HG02981 (cell line): ENCODE data around the gene DDX41.

Source experiments
- ATAC-seq: cut with Tn5 transposase; IDR thresholded peaks from one replicate; pipeline ENCODE4 v1.9.1; 2021; ENCODE audit warnings: mild to moderate bottlenecking, moderate library complexity; ENCODE audit not compliant: unreplicated experiment

Gene DDX41

GRCh38 chr5:177514541-177514940 lies 2.2 kb downstream of the DDX41 start:
- no peak for ATAC-seq

DNA sequence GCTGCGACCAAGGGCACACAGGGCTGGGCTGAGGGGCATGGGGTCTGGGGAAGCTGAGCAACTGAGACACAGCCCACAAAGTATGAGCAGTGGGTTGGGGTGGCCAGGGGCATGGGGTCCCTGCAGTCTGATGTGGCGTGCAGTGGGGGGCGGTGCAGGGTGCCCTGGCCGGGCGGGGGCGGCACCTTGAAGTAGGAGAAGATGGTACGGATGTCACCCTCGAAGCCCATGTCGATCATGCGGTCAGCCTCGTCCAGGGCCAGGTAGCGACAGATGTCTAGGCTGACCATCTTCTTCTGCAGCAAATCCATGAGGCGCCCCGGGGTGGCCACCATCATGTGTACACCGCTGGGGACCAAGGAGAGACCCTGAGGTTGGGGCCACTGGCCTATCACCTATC lies 3.3 kb downstream of the DDX41 start:
- no peak for ATAC-seq

- ATAC-seq: no peak
Measured at GRCh38 chr5:177512736-177513380, 3.9 kb downstream of the DDX41 start.

GRCh38 chr5:177511796-177512675 lies 4.7 kb downstream of the DDX41 start:
- ATAC-seq: no peak

- ATAC-seq: no peak
Measured at GRCh38 chr5:177511181-177511580, 5.6 kb downstream of the DDX41 start.

DNA sequence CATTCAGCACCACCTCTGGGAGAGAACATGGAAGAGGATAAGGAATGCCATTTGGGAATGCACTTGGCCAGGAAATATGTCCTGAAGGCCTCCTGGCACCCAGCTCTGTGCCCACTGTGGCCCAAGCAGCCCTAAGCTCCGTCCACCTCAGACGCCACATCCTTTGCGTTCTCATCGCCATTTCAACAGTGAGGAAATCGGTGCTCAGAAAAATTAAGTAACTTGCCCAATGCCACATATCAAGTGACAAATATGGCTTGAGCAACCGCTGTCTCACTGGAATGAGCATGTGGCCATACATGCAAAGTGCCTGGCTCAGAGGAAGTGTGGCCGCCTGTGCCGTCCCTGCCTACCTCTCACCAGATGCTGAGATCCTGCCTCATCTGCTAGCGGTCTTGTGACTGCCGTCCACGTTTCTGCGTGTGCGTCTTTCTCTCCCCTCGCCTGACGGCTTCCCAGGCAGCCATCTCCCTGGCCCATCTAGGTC lies 6.2 kb downstream of the DDX41 start:
- ATAC-seq: peak; percentile 31

- peak; percentile 33 for ATAC-seq
Measured at GRCh38 chr5:177509991-177510566, 6.7 kb downstream of the DDX41 start.

DNA sequence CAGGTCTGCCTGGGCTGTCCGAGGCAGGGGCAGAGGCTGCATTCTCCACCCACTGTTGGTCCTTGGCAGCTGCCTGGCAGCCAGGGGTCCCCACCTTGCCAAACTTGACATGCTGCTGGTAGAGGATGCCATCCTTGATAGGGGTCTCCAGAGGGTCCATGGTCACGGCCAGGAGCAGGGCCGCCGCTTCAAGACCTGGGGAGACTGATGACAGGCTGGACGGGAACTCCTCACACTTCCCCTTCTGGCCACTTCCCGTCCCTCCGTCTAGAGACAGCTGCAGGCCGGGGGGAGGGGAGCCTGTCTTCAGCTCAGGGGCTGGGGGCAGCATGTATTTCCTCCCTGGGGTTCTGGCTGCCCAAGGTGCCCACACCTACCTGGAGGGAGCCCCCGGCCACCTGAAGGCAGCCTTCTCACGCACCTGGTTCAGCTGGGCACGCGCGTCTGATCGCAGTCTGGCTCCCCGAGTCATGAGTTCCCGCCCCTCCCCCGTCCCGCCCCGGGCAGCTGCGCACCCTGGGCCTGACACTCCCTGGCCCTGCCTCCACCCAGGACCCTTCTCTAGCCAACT lies 7.3 kb downstream of the DDX41 start, which contains the start of gene DOK3:
TSS of gene DOK3 (minus strand) at position 446 of the 571 bp plus-strand sequence. CDS start at position 160, 286 bp downstream.
- ATAC-seq: peak; percentile 24

DNA sequence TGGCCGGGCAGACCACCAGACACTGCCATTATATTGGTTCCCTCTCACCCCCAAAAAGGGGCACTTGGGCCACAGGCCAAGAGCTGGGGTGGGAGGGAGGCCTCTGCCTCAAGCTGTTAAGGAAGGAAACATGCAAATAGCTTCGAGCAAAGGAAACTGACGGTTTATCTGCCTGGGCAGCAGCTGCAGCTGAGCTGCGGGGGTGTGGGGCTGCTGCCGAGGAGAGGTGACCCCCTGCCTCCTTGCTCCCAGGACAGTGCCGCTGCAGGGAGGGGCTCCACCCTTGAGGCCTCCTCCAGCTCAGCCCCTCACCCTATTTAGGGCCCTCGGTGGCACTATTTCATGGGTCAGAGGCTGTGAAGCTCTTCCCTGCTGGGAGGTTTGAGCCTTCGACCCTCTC lies 7.9 kb downstream of the DDX41 start:
- peak; percentile 31 for ATAC-seq

GRCh38 chr5:177508221-177508611 lies 8.5 kb downstream of the DDX41 start:
- no peak for ATAC-seq

- no peak for ATAC-seq
Measured at GRCh38 chr5:177507596-177508220, 9.1 kb downstream of the DDX41 start.

GRCh38 chr5:177507165-177507564 lies 9.6 kb downstream of the DDX41 start:
- no peak for ATAC-seq

GRCh38 chr5:177505075-177505474 lies 11.7 kb downstream of the DDX41 start:
- no peak for ATAC-seq

- ATAC-seq: no peak
Measured at GRCh38 chr5:177504086-177505056, 12.4 kb downstream of the DDX41 start.

- no peak for ATAC-seq
Measured at GRCh38 chr5:177503351-177504085, 13.2 kb downstream of the DDX41 start.

GRCh38 chr5:177502886-177503285 lies 13.9 kb downstream of the DDX41 start:
- ATAC-seq: no peak

DNA sequence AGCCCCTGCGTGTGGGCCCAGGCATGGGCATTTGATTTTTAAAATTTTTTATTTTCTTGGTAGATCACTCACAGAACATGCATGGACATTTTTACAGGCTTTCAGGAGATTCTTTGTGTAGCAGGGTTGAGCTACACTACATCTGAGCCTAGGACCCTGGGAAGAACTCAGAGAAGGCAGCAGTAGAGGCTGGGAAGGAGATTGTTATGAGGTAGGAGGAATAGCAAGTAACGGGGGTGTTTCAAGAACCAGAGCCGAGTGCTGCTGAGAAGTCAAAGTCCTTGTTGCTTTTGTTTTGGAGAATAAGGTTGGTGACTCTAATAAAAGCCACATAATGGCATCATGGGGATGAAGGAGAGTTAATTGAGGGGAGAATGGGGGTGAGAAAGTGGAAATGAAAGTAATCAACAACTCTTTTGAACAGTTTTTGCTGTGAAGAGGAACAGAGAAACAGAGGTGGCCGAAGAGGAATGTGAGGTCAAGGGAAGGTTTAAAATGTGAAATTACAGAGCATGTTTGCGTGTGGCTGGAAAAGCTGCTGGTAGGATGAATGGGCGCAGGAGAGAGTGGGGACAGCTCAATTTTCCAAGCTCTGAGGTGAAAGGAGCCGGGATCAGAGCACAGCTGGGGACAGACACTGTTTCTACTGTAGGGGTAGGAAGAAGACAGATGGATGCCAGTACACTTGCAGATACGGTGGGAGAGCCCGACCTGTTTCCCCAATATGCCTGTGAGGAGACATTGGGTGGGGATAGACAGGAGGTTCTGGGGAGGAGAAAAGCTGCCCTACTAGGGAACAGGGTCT lies 14.7 kb downstream of the DDX41 start:
- no peak for ATAC-seq
